Measurements from ENCODE around the gene SPOCK1. TPM values are rescaled to one million over a fixed set of nuclear protein-coding genes. Genes with fewer than 3 reads are reported as not detected.
"Not testable (repeated sequence)": the region's sequence is repeated elsewhere in the genome, so short reads cannot be mapped to it uniquely, and the experiment has no call there.

Gene SPOCK1
- total RNA-seq, result 10 to 100 TPM; 46.5 to 52.7 (median 51.4) TPM

DNA sequence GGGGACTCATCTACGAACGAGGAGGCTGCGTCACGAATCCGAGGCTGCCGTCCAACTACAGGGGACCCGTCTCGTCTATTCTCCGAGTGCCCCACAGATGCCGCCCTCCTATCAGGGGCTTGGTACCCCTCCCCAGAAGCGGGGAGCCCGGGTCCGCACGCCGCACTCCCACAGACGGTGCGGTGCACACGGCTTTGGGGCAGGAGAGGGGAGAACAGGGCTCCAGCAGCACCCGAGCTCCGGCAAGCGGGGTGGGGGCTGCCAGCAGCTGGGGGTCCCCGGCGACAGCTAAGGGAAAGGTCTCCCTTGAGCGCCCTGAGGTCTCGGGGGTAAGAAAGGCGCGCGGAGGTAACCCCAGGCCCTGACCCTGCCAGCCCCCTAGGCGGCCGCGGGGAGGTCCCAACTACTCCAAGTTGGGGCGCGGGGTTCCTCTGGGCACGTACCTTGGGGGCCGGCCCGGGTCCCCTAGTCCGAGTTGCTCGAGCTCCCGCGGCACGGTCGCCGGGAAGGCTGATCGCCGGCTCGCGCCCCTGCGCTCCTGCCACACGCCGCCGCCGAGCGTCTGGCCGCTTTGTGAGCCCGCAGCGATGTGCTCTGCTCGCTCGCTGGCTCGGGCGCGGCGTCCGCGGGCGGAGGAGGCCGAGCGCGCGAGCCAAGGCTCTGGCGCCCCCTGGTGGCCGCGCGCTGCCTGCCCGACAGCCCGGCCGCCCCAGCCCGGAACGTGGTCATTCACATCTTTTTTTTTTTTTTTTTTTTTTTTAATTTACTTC lies at the start of gene SPOCK1:
Gene SPOCK1 (minus strand): TSS at position 591 of the 770 bp plus-strand sequence.
- peaks cover 51% of the 10 kb centered on the region for H3K27me3 ChIP-seq
- peak in 1 of 2 donors; percentile 32 for TF ChIP-seq POLR2A (IDR thresholded peaks at IDR 0.05)
- TF ChIP-seq EP300 (IDR thresholded peaks at IDR 0.05), result no peak
- TF ChIP-seq POLR2AphosphoS5 (IDR thresholded peaks at IDR 0.05), result no peak
- TF ChIP-seq, protein P1, sequence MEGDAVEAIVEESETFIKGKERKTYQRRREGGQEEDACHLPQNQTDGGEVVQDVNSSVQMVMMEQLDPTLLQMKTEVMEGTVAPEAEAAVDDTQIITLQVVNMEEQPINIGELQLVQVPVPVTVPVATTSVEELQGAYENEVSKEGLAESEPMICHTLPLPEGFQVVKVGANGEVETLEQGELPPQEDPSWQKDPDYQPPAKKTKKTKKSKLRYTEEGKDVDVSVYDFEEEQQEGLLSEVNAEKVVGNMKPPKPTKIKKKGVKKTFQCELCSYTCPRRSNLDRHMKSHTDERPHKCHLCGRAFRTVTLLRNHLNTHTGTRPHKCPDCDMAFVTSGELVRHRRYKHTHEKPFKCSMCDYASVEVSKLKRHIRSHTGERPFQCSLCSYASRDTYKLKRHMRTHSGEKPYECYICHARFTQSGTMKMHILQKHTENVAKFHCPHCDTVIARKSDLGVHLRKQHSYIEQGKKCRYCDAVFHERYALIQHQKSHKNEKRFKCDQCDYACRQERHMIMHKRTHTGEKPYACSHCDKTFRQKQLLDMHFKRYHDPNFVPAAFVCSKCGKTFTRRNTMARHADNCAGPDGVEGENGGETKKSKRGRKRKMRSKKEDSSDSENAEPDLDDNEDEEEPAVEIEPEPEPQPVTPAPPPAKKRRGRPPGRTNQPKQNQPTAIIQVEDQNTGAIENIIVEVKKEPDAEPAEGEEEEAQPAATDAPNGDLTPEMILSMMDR (IDR thresholded peaks at IDR 0.05), result peak; percentile 67 to 96 (median 84)
- 1% methylated on average over 26 of the region's 78 CpGs; no CpG with 5 or more reads in 1 of the 2 donors for WGBS, 2 donors (ENCODE audit: low coverage in 1 of 2)
- ATAC-seq, result peak; percentile 93
- H3K36me3 ChIP-seq, result no peaks in the 10 kb centered on the region
- H3K27ac ChIP-seq, result peak within 1 kb of the TSS in 2 of 4 donors; percentile 51 to 63
- H3K4me3 ChIP-seq, result peak within 1 kb of the TSS; percentile 46 to 62
- H3K9me3 ChIP-seq, result no peaks in the 10 kb centered on the region
- H3K4me1 ChIP-seq, result peaks cover 0 to 13% (median 3%) of the 10 kb centered on the region in 3 donors

DNA sequence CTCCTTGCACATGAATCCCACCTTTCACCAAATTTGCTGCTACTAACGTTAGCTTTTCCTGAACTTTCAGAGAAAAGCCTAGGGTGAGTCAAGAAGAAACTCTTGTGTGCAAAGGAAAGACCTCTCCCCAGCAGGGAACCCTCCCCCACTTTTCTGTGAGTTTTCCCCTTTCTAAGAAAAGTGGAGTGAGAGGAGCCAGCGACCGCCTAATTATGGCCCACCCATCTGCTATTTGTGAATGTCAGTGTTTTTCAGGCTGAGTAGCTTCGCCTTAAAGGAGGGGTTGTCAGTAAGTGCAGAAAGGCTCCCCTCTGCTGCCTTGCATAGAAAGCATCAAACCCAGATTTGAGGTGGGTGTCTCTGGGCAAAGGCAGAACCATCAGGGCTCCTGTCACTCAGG lies 46.8 kb upstream of the SPOCK1 start:
- no peak overlapping the region for H3K4me3 ChIP-seq
- no peak overlapping the region for H3K27ac ChIP-seq
- H3K4me1 ChIP-seq, result no peaks in the 10 kb centered on the region
- TF ChIP-seq POLR2A (IDR thresholded peaks at IDR 0.05), result no peak
- TF ChIP-seq, protein P1 (IDR thresholded peaks at IDR 0.05), result no peak
- TF ChIP-seq POLR2AphosphoS5 (IDR thresholded peaks at IDR 0.05), result no peak
- no peak for TF ChIP-seq EP300 (IDR thresholded peaks at IDR 0.05)
- H3K36me3 ChIP-seq, result no peaks in the 10 kb centered on the region
- H3K27me3 ChIP-seq, result no peaks in the 10 kb centered on the region
- H3K9me3 ChIP-seq, result peaks cover 0 to 6% (median 0%) of the 10 kb centered on the region in 3 donors
- ATAC-seq, result no peak
- 76% methylated on average over 3 to 4 of the region's 4 CpGs for WGBS, 2 donors (ENCODE audit: low coverage in 1 of 2)

DNA sequence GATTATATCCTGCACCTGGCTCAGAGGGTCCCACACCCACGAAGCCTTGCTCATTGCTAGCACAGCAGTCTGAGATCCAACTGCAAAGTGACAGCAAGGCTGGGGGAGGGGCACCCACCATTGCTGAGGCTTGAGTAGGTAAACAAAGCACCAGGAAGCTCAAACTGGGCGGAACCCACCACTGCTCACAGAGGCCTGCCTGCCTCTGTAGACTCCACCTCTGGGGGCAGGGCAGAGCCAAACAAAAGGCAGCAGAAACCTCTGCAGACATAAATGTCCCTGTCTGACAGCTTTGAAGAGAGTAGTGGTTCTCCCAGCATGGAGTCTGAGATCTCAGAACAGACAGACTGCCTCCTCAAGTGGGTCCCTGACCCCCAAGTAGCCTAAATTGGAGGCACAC lies 36.3 kb upstream of the SPOCK1 start:
- H3K27ac ChIP-seq, ATAC-seq, H3K4me3 ChIP-seq, H3K9me3 ChIP-seq, H3K4me1 ChIP-seq, H3K36me3 ChIP-seq: not testable (repeated sequence)
- H3K27me3 ChIP-seq, result peaks cover 11% of the 10 kb centered on the region
- WGBS, 2 donors (ENCODE audit: low coverage in 1 of 2), result 71% methylated on average over 1 of the region's 2 CpGs; no CpG with 5 or more reads in 1 of the 2 donors

DNA sequence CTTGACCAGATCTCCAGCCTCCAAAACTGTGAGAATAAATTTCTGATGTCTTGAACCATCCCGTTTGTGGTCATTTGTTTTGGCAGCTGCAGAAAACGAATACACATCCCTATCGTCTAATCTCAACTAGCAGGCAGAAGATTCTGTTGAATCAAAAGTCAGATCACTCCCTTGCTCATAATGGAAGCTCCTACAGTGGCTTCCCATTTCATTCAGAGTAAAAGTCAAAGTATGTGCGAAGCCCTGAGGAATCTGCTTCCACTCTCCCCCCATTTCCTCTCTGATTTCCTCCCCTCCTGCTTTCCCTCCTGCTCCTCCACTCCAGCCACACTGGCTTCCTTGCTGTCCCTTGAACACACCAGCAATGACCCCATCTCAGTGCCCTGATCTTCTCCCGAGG lies 34.8 kb upstream of the SPOCK1 start:
- 65 to 83% methylated on average over 5 of the region's 5 CpGs for WGBS, 2 donors (ENCODE audit: low coverage in 1 of 2)
- H3K4me1 ChIP-seq, result no peaks in the 10 kb centered on the region
- H3K36me3 ChIP-seq, result no peaks in the 10 kb centered on the region
- no peak overlapping the region for H3K4me3 ChIP-seq
- H3K9me3 ChIP-seq, result peaks cover 0 to 4% (median 0%) of the 10 kb centered on the region in 3 donors
- H3K27me3 ChIP-seq, result peaks cover 11% of the 10 kb centered on the region
- no peak for ATAC-seq
- TF ChIP-seq POLR2AphosphoS5 (IDR thresholded peaks at IDR 0.05), result no peak
- TF ChIP-seq, protein P1 (IDR thresholded peaks at IDR 0.05), result no peak
- TF ChIP-seq POLR2A (IDR thresholded peaks at IDR 0.05), result no peak
- TF ChIP-seq EP300 (IDR thresholded peaks at IDR 0.05), result no peak
- no peak overlapping the region for H3K27ac ChIP-seq

DNA sequence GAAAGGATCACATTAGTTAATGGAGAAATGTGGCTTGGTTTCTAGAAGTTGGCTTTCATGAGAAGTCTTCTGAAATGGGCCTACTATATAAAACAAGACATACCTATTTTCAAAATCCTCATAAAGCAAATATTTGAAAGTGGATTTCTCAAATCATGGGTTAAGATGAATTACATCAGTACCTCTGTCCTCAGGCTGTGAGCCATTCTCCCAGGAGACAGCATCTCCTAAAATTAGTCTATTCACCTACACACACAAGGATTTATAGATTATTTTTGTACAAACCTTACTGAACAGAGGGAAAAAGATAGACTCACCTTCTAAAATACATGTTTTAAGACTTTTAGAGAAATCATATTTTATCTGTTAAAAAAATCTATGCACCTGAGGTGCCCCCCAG lies 32.1 kb upstream of the SPOCK1 start:
- Histone ChIP-seq H3K4me1 (no peaks in the 10 kb centered on the region), H3K27ac (no peak overlapping the region), H3K27me3 (peaks cover 11% of the 10 kb centered on the region), H3K36me3 (no peaks in the 10 kb centered on the region), H3K9me3 (peaks cover 0 to 4% (median 0%) of the 10 kb centered on the region in 3 donors), H3K4me3 (no peak overlapping the region)
- TF ChIP-seq POLR2AphosphoS5 (IDR thresholded peaks at IDR 0.05) (no peak), EP300 (IDR thresholded peaks at IDR 0.05) (no peak), POLR2A (IDR thresholded peaks at IDR 0.05) (no peak)
- TF ChIP-seq, protein P1 (IDR thresholded peaks at IDR 0.05), result no peak
- no peak for ATAC-seq
